ENCODE data around the gene NAA80. TPM values are rescaled to one million over a fixed set of nuclear protein-coding genes. Genes with fewer than 3 reads are reported as not detected.

NAA80 gene
- total and polyA plus RNA-seq, 2 of the 13 experiments (the other 11 are each of a cell fraction or from before 2014, with no cell fraction given): 3.4 to 8.7 TPM

DNA sequence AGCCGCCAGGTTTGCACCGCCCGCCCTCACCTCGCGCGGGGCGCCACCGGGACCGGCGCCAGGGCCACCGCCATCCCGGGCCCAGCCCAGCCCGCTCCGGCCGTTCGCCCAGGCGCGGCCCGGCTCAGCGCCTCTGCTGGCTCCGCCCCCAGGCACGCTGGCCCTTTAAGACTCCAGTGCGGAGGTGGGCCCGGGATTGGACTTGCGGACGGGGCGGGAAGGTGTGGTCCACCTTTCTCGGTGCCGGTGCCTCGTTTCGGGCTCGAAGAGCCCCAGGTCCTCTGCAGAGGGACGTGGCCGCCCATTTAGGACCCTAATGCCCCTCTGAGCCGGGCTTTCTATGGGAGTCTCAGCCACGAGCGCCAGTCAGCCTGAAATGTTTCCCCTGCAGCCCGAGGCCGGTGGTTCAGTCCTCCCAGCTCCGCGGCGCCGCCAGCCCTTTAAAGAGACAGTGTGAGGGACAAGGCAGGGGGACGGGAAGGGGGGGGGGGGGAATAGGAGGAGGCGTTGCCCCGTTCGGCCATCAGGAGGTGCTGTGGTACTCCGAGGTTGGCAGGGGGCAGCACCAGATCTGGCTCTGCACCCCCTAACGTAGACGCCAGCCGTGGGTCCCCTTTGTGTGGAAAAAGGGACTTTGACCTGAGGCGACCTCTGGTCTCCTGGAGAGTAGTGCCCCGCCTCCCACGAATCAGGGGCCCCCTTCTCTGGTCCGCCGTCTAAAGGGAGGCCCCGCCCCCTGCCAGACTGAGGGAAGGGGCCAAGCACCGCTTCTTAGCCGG is 22.3 kb upstream of the NAA80 start (continued):
- TF ChIP-seq, protein P1, sequence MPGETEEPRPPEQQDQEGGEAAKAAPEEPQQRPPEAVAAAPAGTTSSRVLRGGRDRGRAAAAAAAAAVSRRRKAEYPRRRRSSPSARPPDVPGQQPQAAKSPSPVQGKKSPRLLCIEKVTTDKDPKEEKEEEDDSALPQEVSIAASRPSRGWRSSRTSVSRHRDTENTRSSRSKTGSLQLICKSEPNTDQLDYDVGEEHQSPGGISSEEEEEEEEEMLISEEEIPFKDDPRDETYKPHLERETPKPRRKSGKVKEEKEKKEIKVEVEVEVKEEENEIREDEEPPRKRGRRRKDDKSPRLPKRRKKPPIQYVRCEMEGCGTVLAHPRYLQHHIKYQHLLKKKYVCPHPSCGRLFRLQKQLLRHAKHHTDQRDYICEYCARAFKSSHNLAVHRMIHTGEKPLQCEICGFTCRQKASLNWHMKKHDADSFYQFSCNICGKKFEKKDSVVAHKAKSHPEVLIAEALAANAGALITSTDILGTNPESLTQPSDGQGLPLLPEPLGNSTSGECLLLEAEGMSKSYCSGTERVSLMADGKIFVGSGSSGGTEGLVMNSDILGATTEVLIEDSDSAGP (CRISPR knock-in tag; IDR thresholded peaks at IDR 0.05; ENCODE audit: borderline replicate concordance): peak; percentile 99
- TF ChIP-seq, protein P2, sequence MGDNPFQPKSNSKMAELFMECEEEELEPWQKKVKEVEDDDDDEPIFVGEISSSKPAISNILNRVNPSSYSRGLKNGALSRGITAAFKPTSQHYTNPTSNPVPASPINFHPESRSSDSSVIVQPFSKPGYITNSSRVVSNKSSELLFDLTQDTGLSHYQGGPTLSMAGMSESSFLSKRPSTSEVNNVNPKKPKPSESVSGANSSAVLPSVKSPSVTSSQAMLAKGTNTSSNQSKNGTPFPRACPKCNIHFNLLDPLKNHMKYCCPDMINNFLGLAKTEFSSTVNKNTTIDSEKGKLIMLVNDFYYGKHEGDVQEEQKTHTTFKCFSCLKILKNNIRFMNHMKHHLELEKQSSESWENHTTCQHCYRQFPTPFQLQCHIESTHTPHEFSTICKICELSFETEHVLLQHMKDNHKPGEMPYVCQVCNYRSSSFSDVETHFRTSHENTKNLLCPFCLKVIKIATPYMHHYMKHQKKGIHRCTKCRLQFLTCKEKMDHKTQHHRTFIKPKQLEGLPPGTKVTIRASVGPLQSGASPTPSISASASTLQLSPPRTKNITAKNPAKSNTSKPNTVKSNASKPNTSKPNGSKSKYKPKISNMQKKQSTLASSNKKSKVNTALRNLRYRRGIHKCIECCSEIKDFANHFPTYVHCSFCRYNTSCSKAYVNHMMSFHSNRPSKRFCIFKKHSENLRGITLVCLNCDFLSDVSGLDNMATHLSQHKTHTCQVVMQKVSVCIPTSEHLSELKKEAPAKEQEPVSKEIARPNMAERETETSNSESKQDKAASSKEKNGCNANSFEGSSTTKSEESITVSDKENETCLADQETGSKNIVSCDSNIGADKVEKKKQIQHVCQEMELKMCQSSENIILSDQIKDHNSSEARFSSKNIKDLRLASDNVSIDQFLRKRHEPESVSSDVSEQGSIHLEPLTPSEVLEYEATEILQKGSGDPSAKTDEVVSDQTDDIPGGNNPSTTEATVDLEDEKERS (CRISPR knock-in tag; IDR thresholded peaks at IDR 0.05): 0 out of 2 replicates have a peak, but pooled peaks have one; percentile 72
- TF ChIP-seq, protein P3, sequence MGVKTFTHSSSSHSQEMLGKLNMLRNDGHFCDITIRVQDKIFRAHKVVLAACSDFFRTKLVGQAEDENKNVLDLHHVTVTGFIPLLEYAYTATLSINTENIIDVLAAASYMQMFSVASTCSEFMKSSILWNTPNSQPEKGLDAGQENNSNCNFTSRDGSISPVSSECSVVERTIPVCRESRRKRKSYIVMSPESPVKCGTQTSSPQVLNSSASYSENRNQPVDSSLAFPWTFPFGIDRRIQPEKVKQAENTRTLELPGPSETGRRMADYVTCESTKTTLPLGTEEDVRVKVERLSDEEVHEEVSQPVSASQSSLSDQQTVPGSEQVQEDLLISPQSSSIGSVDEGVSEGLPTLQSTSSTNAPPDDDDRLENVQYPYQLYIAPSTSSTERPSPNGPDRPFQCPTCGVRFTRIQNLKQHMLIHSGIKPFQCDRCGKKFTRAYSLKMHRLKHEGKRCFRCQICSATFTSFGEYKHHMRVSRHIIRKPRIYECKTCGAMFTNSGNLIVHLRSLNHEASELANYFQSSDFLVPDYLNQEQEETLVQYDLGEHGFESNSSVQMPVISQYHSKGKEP (CRISPR knock-in tag; IDR thresholded peaks at IDR 0.05): no peak
- TF ChIP-seq ZNF879 (CRISPR knock-in tag; IDR thresholded peaks at IDR 0.05) (no peak), EP300 (IDR thresholded peaks at IDR 0.05; ENCODE audit: low read depth in 2 of 2, low read length in 2 of 2) (peak in 1 of 2 experiments; percentile 64; a peak in 1 of 4 replicates), EP300 (CRISPR knock-in tag; IDR thresholded peaks at IDR 0.05; ENCODE audit: borderline replicate concordance) (no peak), RFXAP (CRISPR knock-in tag; IDR thresholded peaks at IDR 0.05; ENCODE audit: borderline replicate concordance) (peak; percentile 76; the same call in 1 of the 2 replicates), RARA (CRISPR knock-in tag; IDR thresholded peaks at IDR 0.05) (peak; percentile 47), RELA (CRISPR knock-in tag; IDR thresholded peaks at IDR 0.05) (no peak), BHLHE40 (IDR thresholded peaks at IDR 0.05; ENCODE audit: low read length) (peak; percentile 95), ZNF317 (CRISPR knock-in tag; IDR thresholded peaks at IDR 0.05) (0 out of 2 replicates have a peak, but pooled peaks have one; percentile 30), ATF7 (IDR thresholded peaks at IDR 0.05) (peak; percentile 81), ATF7 (CRISPR knock-in tag; IDR thresholded peaks at IDR 0.05) (no peak), ATM (IDR thresholded peaks at IDR 0.05; ENCODE audit: borderline replicate concordance) (no peak)
- TF ChIP-seq, protein P4, sequence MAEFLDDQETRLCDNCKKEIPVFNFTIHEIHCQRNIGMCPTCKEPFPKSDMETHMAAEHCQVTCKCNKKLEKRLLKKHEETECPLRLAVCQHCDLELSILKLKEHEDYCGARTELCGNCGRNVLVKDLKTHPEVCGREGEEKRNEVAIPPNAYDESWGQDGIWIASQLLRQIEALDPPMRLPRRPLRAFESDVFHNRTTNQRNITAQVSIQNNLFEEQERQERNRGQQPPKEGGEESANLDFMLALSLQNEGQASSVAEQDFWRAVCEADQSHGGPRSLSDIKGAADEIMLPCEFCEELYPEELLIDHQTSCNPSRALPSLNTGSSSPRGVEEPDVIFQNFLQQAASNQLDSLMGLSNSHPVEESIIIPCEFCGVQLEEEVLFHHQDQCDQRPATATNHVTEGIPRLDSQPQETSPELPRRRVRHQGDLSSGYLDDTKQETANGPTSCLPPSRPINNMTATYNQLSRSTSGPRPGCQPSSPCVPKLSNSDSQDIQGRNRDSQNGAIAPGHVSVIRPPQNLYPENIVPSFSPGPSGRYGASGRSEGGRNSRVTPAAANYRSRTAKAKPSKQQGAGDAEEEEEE (CRISPR knock-in tag; IDR thresholded peaks at IDR 0.05; ENCODE audit: borderline replicate concordance): 0 out of 2 replicates have a peak, but pooled peaks have one; percentile 3
- TF ChIP-seq, protein P5, sequence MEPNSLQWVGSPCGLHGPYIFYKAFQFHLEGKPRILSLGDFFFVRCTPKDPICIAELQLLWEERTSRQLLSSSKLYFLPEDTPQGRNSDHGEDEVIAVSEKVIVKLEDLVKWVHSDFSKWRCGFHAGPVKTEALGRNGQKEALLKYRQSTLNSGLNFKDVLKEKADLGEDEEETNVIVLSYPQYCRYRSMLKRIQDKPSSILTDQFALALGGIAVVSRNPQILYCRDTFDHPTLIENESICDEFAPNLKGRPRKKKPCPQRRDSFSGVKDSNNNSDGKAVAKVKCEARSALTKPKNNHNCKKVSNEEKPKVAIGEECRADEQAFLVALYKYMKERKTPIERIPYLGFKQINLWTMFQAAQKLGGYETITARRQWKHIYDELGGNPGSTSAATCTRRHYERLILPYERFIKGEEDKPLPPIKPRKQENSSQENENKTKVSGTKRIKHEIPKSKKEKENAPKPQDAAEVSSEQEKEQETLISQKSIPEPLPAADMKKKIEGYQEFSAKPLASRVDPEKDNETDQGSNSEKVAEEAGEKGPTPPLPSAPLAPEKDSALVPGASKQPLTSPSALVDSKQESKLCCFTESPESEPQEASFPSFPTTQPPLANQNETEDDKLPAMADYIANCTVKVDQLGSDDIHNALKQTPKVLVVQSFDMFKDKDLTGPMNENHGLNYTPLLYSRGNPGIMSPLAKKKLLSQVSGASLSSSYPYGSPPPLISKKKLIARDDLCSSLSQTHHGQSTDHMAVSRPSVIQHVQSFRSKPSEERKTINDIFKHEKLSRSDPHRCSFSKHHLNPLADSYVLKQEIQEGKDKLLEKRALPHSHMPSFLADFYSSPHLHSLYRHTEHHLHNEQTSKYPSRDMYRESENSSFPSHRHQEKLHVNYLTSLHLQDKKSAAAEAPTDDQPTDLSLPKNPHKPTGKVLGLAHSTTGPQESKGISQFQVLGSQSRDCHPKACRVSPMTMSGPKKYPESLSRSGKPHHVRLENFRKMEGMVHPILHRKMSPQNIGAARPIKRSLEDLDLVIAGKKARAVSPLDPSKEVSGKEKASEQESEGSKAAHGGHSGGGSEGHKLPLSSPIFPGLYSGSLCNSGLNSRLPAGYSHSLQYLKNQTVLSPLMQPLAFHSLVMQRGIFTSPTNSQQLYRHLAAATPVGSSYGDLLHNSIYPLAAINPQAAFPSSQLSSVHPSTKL (CRISPR knock-in tag; IDR thresholded peaks at IDR 0.05): 0 out of 2 replicates have a peak, but pooled peaks have one; percentile 13
